Natural killer cell treated with Interleukin-12 subunit alpha and Interleukin-12 subunit beta and Interleukin-15 and Interleukin-18, amount 100 ng/mL, for 72 hours (primary cell): ENCODE measurements around the gene NAIP. TPM values are rescaled to one million over a fixed set of nuclear protein-coding genes. Genes with fewer than 3 reads are reported as not detected.
"Not testable (repeated sequence)": the region's sequence is repeated elsewhere in the genome, so short reads cannot be mapped to it uniquely, and the experiment has no call there.

Experiments used
- ATAC-seq, 2 donors: fragments of 150-1000 bp; cut with Tn5 transposase in 1 of 2; sonication (Bioruptor Pico), chemical (Tn5 transposase) in 1 of 2; 2 replicates each; pipeline ENCODE4 v1.10.0; 2021
- DNase-seq: peaks from one replicate; pipeline ENCODE4 v3.0.0; 2022; ENCODE audit warnings: low spot score
- H3K27ac Mint-ChIP-seq, 2 donors: 1 replicate in 1 of 2; 2 replicates in 1 of 2; pipeline ENCODE4 v1.8.0; 2022; ENCODE audit warnings: mixed read lengths in 2 of 2, mild to moderate bottlenecking in 1 of 2, moderate library complexity in 1 of 2
- H3K27me3 Mint-ChIP-seq, 2 donors: 1 replicate in 1 of 2; 2 replicates in 1 of 2; pipeline ENCODE4 v1.8.0; 2022; ENCODE audit warnings: mixed read lengths in 2 of 2
- H3K36me3 Mint-ChIP-seq: one replicate; pipeline ENCODE4 v1.8.0; 2022; ENCODE audit warnings: mixed read lengths
- H3K4me1 Mint-ChIP-seq, 2 donors: 1 replicate in 1 of 2; 2 replicates in 1 of 2; pipeline ENCODE4 v1.8.0; 2022; ENCODE audit warnings: low read depth in 2 of 2, mixed read lengths in 2 of 2, mild to moderate bottlenecking in 1 of 2
- H3K4me3 Mint-ChIP-seq: one replicate; pipeline ENCODE4 v1.8.0; 2022; ENCODE audit warnings: mixed read lengths
- H3K9me3 Mint-ChIP-seq: 2 replicates; pipeline ENCODE4 v1.8.0; 2022; ENCODE audit warnings: mixed read lengths
- total RNA-seq, 2 donors: library from RNA; stranded (reverse); gene quantifications; one replicate each; pipeline ENCODE4 v1.2.3, GENCODE V29; 2022

The NAIP gene
- total RNA-seq, 2 donors from 2014 or later = 7.7 to 14.6 TPM

- H3K4me3 Mint-ChIP-seq, H3K9me3 Mint-ChIP-seq, H3K4me1 Mint-ChIP-seq, ATAC-seq, H3K36me3 Mint-ChIP-seq, H3K27me3 Mint-ChIP-seq, H3K27ac Mint-ChIP-seq, DNase-seq: not testable (repeated sequence)
Observed at GRCh38 chr5:71006983-71007382, 18.2 kb downstream of the NAIP start.

DNA sequence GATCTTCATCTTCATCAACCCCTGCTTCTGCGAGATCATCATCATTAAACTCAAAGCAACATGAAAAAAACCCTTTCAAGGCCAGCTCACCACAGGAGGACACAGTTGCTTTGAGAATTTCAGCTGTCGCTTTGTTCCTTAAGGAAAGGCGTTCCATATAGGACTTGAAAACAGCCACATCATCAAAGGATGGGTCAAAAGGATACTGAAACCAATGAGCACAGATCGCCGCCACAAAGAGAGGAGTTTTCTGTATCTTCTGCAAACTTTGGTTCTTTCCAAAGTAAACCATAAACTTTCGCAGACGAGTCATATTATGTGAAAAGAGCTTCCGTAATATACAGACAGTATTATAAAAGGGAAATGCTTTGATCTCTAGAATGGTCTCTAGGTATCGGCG, 40.3 kb downstream of the NAIP start:
- H3K9me3 Mint-ChIP-seq, H3K27ac Mint-ChIP-seq, H3K36me3 Mint-ChIP-seq, ATAC-seq, H3K27me3 Mint-ChIP-seq, DNase-seq, H3K4me1 Mint-ChIP-seq, H3K4me3 Mint-ChIP-seq: not testable (repeated sequence)

- not testable (repeated sequence) for H3K27ac Mint-ChIP-seq, ATAC-seq
Observed at GRCh38 chr5:70967220-70967619, 57.9 kb downstream of the NAIP start.

GRCh38 chr5:70964531-70964930, 60.6 kb downstream of the NAIP start:
- not testable (repeated sequence) for DNase-seq, ATAC-seq, H3K9me3 Mint-ChIP-seq, H3K4me3 Mint-ChIP-seq, H3K4me1 Mint-ChIP-seq, H3K27ac Mint-ChIP-seq, H3K27me3 Mint-ChIP-seq, H3K36me3 Mint-ChIP-seq

More at GRCh38 chr5:70967220-70967619, 57.9 kb downstream of the NAIP start:
- not testable (repeated sequence) for H3K36me3 Mint-ChIP-seq, H3K4me1 Mint-ChIP-seq, DNase-seq, H3K9me3 Mint-ChIP-seq, H3K27me3 Mint-ChIP-seq, H3K4me3 Mint-ChIP-seq

- not testable (repeated sequence) for H3K4me3 Mint-ChIP-seq, DNase-seq, H3K9me3 Mint-ChIP-seq, ATAC-seq, H3K27ac Mint-ChIP-seq, H3K27me3 Mint-ChIP-seq, H3K36me3 Mint-ChIP-seq, H3K4me1 Mint-ChIP-seq
Observed at GRCh38 chr5:70953068-70953467, 72.1 kb downstream of the NAIP start.

GRCh38 chr5:70932560-70932959, 92.6 kb downstream of the NAIP start:
- not testable (repeated sequence) for ATAC-seq, H3K27me3 Mint-ChIP-seq, H3K4me3 Mint-ChIP-seq, H3K9me3 Mint-ChIP-seq, DNase-seq, H3K36me3 Mint-ChIP-seq, H3K4me1 Mint-ChIP-seq, H3K27ac Mint-ChIP-seq

- H3K4me3 Mint-ChIP-seq, H3K27me3 Mint-ChIP-seq, DNase-seq, H3K4me1 Mint-ChIP-seq, H3K27ac Mint-ChIP-seq, ATAC-seq, H3K36me3 Mint-ChIP-seq, H3K9me3 Mint-ChIP-seq: not testable (repeated sequence)
Observed at GRCh38 chr5:70931709-70932368, 93.3 kb downstream of the NAIP start.

- not testable (repeated sequence) for ATAC-seq, H3K27me3 Mint-ChIP-seq, H3K4me1 Mint-ChIP-seq, H3K9me3 Mint-ChIP-seq, H3K36me3 Mint-ChIP-seq, H3K27ac Mint-ChIP-seq, H3K4me3 Mint-ChIP-seq, DNase-seq
Observed at GRCh38 chr5:70925211-70925562, 100.0 kb downstream of the NAIP start.

Other genes with a start within 250 kb of the NAIP start
- gene SERF1A, start 124.7 kb downstream of the NAIP start, total RNA-seq = 10 to 100 TPM; 10.8 to 11.3 TPM
- gene SMN1, start 100.3 kb downstream of the NAIP start, total RNA-seq = 10 to 100 TPM; 37.8 to 61.8 TPM
- gene GTF2H2, start 42.3 kb upstream of the NAIP start, total RNA-seq = 10 to 100 TPM; 13.4 to 29.1 TPM